ENCODE results near the gene KCNQ1. TPM values are rescaled to one million over a fixed set of nuclear protein-coding genes. Genes with fewer than 3 reads are reported as not detected.

Gene KCNQ1
- total RNA-seq, 1 donor from 2014 or later = 2.7 TPM

DNA sequence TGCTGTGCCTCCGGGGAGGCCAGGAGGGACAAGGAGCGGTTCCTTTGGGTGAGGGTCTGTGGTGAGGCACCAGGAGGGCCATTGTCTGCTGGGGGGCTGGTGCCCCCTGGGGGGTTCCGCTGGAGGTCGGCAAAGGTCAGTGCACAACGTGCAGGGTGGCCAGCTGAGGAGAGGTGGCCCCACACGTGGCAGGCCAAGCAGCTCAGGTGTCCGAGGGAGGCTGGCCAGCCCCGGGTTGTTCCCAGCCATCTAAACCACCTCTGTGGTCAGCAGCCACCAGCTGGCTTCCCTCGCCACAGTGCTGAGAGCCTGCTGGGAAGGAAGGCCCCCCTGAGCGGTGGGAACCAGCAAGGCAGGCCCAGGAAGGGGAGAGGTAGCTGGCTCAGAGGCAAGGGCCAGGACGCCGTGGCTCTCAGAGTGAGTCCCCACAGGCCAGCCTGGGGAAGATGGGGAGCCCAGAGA, 40.0 kb upstream of the KCNQ1 start:
- intact Hi-C loops (cut with DNase I) = no loop called here
- TF ChIP-seq POLR2AphosphoS5 (IDR thresholded peaks at IDR 0.05; ENCODE audit: insufficient read depth in 1 of 2, low read depth in 1 of 2) (no peak), POLR2A (IDR thresholded peaks at IDR 0.05) (no peak)
- TF ChIP-seq, protein P1, sequence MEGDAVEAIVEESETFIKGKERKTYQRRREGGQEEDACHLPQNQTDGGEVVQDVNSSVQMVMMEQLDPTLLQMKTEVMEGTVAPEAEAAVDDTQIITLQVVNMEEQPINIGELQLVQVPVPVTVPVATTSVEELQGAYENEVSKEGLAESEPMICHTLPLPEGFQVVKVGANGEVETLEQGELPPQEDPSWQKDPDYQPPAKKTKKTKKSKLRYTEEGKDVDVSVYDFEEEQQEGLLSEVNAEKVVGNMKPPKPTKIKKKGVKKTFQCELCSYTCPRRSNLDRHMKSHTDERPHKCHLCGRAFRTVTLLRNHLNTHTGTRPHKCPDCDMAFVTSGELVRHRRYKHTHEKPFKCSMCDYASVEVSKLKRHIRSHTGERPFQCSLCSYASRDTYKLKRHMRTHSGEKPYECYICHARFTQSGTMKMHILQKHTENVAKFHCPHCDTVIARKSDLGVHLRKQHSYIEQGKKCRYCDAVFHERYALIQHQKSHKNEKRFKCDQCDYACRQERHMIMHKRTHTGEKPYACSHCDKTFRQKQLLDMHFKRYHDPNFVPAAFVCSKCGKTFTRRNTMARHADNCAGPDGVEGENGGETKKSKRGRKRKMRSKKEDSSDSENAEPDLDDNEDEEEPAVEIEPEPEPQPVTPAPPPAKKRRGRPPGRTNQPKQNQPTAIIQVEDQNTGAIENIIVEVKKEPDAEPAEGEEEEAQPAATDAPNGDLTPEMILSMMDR (IDR thresholded peaks at IDR 0.05) = no peak
- Histone ChIP-seq H3K4me3 (no peak overlapping the region), H3K4me1 (peaks cover 19% of the 10 kb centered on the region), H3K27me3 (no peaks in the 10 kb centered on the region), H3K9me3 (no peaks in the 10 kb centered on the region), H3K36me3 (peaks cover 0 to 23% of the 10 kb centered on the region in 2 donors), H3K27ac (no peak overlapping the region)
- no peak for DNase-seq (ENCODE audit: extremely low spot score in 2 of 2)

DNA sequence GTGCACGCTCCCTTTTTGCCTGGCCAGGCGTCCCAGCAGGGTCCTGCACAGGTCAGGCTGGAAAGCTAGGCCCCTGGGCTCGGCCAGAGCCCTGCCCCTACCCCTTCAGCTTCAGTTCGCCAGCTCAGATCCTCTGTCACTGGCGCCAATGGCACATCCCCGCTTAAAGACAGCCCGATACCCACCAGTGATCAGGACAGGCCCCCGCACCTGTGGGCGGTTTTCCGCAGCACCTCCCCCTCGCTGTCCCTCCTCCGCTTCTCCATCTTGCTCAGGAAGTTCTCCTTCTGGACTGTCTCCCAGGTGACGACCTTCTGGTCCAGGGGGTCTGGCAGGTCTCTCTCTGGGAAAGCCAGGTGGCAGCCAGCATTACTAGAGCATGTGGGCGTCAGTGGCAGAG, 38.4 kb upstream of the KCNQ1 start:
- Histone ChIP-seq H3K27ac (no peak overlapping the region), H3K4me1 (peaks cover 12% of the 10 kb centered on the region), H3K9me3 (no peaks in the 10 kb centered on the region), H3K27me3 (no peaks in the 10 kb centered on the region), H3K36me3 (peaks cover 0 to 23% of the 10 kb centered on the region in 2 donors), H3K4me3 (no peak overlapping the region)
- DNase-seq (ENCODE audit: extremely low spot score in 2 of 2) = no peak
- TF ChIP-seq POLR2AphosphoS5 (IDR thresholded peaks at IDR 0.05; ENCODE audit: insufficient read depth in 1 of 2, low read depth in 1 of 2) (no peak), POLR2A (IDR thresholded peaks at IDR 0.05) (no peak)
- TF ChIP-seq, protein P1 (IDR thresholded peaks at IDR 0.05) = no peak
- intact Hi-C loops (cut with DNase I) = no loop called here

DNA sequence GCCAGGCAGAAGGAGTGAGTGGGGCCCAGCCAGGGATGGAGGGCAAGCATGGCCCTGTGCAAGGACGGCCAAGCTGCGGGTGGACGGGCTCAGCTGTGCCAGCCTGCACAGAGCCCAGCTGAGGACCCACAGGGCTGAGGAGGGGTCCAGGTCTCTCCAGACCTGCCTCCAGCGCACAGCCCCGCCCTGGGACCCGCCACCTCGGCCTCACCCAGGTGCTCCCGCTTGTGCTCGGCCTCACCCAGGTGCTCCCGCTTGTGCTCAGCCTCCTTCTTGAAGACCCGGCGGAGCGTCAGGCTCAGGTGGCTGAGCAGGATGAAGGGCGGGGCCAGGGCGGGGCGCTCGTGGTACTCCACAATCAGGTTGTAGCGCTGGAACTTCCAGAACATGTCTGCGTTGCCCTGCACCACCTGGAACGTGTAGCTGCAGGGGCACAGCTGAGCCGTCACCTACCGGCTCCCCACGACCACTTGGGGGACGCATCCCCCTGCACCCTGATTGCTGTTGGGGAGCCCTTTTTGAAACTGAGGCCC, 37.9 kb upstream of the KCNQ1 start:
- intact Hi-C loops (cut with DNase I) = no loop called here

DNA sequence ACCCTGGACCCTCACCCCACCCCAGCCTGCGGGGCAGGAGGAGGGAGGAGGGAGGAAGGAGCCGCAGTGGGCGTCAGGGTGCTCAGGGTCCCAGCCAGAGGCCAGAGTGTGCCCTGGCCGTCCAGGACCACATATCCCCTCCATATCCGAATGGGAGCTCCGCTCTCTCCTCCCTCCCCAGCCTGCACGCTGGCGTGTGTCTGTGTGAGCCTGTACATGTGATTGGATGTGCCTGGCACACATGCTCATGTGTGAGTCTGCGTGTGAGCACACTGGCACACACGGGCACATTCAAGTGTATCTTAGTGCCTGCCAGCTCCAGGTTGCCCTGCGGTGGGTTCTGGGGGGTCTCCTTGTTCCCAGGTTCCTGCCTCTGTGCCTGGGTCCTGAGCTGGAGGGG, 36.1 kb upstream of the KCNQ1 start:
- no peaks in the 10 kb centered on the region for H3K4me1 ChIP-seq
- H3K27me3 ChIP-seq = no peaks in the 10 kb centered on the region
- no peaks in the 10 kb centered on the region for H3K9me3 ChIP-seq
- no peak overlapping the region for H3K4me3 ChIP-seq
- TF ChIP-seq, protein P1 (IDR thresholded peaks at IDR 0.05) = no peak
- TF ChIP-seq POLR2AphosphoS5 (IDR thresholded peaks at IDR 0.05; ENCODE audit: insufficient read depth in 1 of 2, low read depth in 1 of 2) (no peak), POLR2A (IDR thresholded peaks at IDR 0.05) (no peak)
- H3K27ac ChIP-seq = no peak overlapping the region
- intact Hi-C loops (cut with DNase I) = no loop called here
- peaks cover 0 to 5% of the 10 kb centered on the region in 2 donors for H3K36me3 ChIP-seq
- no peak for DNase-seq (ENCODE audit: extremely low spot score in 2 of 2)

More for the DNA sequence above, 37.9 kb upstream of the KCNQ1 start:
- no peak for DNase-seq (ENCODE audit: extremely low spot score in 2 of 2)
- H3K4me1 ChIP-seq = peaks cover 7% of the 10 kb centered on the region
- H3K9me3 ChIP-seq = no peaks in the 10 kb centered on the region
- no peak overlapping the region for H3K27ac ChIP-seq
- no peaks in the 10 kb centered on the region for H3K27me3 ChIP-seq
- H3K36me3 ChIP-seq = peaks cover 0 to 22% of the 10 kb centered on the region in 2 donors
- TF ChIP-seq POLR2AphosphoS5 (IDR thresholded peaks at IDR 0.05; ENCODE audit: insufficient read depth in 1 of 2, low read depth in 1 of 2) (no peak), POLR2A (IDR thresholded peaks at IDR 0.05) (no peak)
- TF ChIP-seq, protein P1 (IDR thresholded peaks at IDR 0.05) = no peak
- H3K4me3 ChIP-seq = no peak overlapping the region

DNA sequence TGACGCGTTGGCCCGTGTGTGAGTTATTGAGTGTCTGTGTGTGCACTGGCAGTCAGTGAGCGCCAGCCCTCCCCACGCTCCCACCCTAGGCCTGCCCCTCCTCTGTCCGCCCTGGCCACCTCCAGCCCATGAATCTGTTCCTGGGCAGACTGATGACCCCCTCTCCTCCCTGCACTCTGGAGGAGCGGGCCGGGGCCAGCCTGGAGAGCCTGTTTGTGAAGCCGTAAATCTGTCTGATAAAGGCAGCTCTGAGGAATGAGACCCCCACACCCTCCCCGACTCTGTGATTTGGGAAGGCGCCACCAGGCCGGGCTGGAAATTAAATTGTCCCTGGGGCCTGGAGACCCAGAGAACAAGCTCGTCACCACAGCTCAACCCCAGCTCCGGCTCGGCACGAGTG, 35.7 kb upstream of the KCNQ1 start:
- H3K4me1 ChIP-seq = no peaks in the 10 kb centered on the region
- H3K36me3 ChIP-seq = peaks cover 0 to under 1% of the 10 kb centered on the region in 2 donors
- no peaks in the 10 kb centered on the region for H3K27me3 ChIP-seq
- intact Hi-C loops (cut with DNase I) = no loop called here
- H3K27ac ChIP-seq = no peak overlapping the region
- no peak overlapping the region for H3K4me3 ChIP-seq
- no peaks in the 10 kb centered on the region for H3K9me3 ChIP-seq
- TF ChIP-seq POLR2AphosphoS5 (IDR thresholded peaks at IDR 0.05; ENCODE audit: insufficient read depth in 1 of 2, low read depth in 1 of 2) (no peak), POLR2A (IDR thresholded peaks at IDR 0.05) (no peak)
- TF ChIP-seq, protein P1 (IDR thresholded peaks at IDR 0.05) = no peak
- no peak for DNase-seq (ENCODE audit: extremely low spot score in 2 of 2)
